CD4-positive, alpha-beta T cell treated with Interferon gamma for 1 hour (primary cell): ENCODE measurements around the gene NLK.
"Not testable (repeated sequence)": the region's sequence is repeated elsewhere in the genome, so short reads cannot be mapped to it uniquely, and the experiment has no call there.

Source experiments
- DNase-seq: peaks from one replicate; pipeline ENCODE4 v3.0.0-alpha.2; 2020

NLK gene

DNA sequence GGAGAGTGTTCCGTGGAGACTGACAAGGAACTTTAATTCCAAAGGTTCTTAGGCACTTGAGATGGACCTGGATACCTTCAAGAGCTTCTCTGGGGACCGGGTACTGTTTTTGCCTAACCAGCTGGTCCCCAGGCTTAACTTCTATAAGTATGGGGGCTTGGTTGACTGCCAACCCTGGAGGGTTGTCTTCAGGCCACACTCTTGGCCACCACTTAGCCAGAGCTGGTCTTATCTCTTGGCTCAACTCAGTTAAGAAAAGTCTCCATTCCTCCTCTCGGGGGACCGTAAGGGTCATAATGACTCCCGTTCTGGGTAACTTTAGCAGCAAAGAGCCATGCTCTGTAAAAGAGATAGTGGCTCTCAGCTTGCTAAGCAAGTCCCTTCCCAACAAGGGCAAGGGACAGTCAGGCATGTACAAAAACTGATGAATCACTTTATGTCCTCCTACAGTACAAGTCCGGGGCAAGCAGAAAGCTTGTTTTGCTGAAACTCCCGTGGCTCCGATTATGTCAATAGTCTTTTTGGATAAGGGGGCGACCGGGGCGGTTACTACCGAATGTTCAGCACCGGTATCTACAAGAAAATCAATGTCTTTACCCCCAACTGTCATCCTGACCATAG is 193.7 kb downstream of the NLK start:
- not testable (repeated sequence) for DNase-seq

DNA sequence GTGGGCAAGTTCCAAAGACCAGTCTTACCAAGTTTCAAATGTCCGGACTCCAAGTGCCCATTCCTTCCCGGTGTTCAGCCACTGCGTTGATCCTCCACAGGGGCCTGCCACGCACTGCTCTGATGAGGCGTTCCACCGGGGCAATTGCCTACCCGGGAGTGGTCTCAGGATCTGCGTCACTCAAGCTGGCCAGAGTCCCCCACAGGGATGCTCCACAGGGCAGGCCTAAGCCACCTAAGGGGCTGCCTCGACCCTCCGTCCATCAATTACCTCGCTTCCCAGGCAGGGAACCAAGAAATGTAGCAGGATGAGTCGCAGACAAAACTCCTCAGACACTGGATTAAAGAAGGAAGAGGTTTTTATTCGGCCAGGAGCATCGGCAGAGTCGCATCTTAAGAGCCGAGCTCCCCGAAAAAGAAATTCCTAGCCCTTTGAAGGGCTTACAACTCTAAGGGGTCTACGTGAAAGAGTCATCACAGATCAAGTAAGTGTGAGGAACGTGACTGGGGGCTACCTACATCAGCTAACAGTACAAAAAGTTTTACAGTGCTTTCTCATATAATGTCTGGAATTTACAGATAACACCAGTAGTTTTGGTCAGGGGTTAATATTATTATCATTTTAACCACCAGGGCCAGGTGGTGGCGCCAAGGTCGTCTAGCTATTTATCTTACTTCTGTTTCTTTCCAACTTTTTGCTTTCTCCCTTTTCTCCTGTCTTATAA is 196.2 kb downstream of the NLK start:
- not testable (repeated sequence) for DNase-seq

DNA sequence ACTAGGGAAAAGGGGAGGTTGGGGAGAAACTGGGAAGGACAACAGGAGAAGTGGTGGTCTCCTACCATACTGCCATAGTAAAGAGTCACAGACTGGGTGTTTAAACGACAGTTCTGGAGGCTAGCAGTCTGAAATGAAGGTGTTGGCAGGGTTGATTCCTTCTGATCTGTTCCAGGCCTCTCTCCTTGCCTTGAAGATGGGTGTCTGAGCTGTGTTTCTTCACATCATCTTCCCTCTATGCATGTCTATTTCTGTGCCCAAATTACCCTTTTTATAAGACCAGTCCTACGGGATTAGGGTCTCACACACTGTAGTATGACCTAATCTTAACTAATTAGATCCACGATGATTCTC is 196.8 kb downstream of the NLK start:
- no peak for DNase-seq

DNA sequence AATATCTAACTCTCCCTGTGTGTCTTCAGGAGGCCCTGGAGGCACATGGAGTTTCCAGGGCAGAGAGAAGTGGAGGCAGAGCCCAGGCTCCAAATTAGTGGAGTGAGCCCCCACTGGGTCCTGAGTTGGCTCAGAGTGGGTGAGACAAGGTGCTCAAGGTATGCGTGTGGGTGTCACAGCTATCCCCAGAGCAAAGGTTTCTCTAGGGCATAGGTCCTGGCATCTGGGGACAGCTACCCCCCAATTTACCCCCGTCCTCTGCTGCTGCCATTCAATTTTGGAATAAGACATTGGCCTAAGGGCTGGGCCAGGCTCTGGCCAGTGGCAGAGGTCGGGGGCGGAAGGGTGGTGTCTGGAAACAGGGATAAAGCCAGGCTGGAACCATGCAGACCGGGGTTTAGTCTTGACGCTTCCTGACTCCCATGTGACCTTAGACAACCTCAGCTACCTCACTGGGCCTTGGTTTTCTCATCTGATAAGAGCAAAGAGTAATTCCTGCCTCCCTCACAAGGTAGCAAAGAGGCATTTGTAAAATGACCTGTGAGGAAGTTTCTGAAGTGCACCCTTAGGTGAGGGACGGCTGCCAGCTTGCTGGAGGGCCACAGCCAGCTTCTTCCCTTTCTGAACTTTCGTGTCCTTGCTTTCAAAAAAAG is 198.3 kb downstream of the NLK start:
- DNase-seq, result no peak

DNA sequence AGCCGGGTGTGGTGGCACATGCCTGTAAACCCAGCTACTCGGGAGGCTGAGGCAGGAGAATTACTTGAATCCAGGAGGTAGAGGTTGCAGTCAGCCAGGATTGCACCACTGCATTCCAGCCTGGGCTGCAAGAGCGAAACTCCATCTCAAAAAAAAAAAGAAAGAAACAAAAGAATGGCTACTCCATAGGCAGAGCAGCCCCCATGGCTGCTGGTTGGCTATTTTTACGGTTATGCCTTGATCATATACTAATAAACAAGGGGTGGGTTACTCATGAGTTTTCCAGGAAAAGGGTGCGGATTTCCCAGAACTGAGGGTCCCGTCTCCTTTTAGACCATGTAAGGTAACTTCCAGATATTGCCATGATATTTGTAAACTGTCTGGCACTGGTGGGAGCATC is 200.3 kb downstream of the NLK start:
- DNase-seq, result no peak

DNA sequence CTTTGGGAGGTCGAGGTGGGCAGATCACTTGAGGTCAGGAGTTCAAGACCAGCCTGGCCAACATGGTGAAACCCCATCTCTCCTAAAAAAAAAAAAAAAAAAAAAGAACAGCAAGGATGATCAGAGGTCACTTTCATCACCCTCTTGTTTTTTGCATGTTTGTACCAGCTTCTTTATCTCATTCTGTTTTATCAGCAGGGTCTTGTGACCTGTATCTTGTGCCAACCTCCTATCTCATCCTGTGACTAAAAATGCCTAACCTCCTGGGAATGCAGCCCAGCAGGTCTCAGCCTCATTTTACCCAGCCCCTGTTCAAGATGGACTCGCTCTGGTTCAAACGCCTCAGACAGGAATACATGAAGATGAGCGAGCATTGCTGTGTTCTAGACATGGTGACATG is 200.8 kb downstream of the NLK start:
- DNase-seq, result not testable (repeated sequence)

- DNase-seq, result no peak
Observed at GRCh38 chr17:28244446-28244845, 202.0 kb downstream of the NLK start.
